GM12872 (cell line): Measurements from ENCODE around the gene MKRN2OS.

Source experiments
- TF ChIP-seq, protein P1 (sequence below): IDR thresholded peaks from 3 replicates; pipeline ENCODE4 v1.5.1; 2011; ENCODE audit warnings: low read depth, mild to moderate bottlenecking, low read length, moderate library complexity; ENCODE audit not compliant: insufficient read depth

MKRN2OS gene

DNA sequence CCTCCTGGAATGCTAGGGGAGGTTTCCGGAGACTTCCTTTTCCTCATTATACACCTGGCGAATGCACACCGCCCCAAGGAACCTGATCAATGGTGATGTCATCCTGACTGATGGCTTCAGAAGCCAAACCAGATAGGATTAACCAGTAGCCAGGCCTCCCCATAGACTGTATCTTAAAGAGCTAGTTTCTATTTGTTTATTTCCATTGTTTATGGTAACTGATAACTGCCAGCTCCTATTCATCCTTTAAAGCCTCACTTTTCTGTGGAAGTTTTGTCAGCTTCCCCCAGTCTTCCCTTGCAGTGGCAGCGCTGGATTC, at the start of gene MKRN2OS:
Gene MKRN2OS, minus strand, starts transcription at position 27 of the 319 bp plus-strand sequence. CDS start 35 bp downstream, outside the sequence.
- TF ChIP-seq, protein P1, sequence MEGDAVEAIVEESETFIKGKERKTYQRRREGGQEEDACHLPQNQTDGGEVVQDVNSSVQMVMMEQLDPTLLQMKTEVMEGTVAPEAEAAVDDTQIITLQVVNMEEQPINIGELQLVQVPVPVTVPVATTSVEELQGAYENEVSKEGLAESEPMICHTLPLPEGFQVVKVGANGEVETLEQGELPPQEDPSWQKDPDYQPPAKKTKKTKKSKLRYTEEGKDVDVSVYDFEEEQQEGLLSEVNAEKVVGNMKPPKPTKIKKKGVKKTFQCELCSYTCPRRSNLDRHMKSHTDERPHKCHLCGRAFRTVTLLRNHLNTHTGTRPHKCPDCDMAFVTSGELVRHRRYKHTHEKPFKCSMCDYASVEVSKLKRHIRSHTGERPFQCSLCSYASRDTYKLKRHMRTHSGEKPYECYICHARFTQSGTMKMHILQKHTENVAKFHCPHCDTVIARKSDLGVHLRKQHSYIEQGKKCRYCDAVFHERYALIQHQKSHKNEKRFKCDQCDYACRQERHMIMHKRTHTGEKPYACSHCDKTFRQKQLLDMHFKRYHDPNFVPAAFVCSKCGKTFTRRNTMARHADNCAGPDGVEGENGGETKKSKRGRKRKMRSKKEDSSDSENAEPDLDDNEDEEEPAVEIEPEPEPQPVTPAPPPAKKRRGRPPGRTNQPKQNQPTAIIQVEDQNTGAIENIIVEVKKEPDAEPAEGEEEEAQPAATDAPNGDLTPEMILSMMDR = no peak

GRCh38 chr3:12593473-12593872, 48.2 kb upstream of the MKRN2OS start:
- TF ChIP-seq, protein P1 = no peak

DNA sequence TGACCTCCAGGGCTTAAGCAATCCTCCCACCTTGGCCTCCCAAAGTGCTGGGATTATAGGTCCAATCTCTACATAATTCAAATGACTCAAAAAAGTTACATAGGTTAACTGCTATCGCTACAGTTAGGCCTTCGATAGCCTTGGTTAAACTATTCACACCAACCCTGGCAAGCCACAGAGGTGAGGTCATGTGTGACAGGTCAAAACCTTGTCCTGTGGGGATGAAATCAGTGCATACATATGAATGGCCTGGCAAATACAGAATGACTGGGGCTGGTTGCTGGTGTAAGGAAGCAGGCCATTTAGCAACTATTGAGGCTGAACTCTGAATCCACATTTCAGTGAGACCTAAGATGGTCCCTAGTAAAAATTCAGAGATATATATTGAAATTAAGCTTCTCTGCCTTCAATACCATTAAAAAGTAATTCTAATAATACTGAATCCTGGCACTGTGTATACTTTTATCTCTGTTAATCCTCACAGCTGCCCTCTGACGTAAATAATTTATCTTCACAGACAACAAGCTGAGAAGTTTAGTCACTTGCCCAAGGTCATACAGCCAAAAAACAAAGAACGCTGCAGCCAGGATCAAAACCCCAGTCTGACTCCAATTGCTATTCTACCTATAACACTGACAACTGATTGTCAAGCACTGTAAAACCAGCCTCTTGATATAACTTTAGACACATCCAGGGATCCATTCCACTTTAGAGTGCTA, 46.9 kb upstream of the MKRN2OS start:
- TF ChIP-seq, protein P1 = no peak

- TF ChIP-seq, protein P1 = no peak
Measured at GRCh38 chr3:12591456-12591855, 46.2 kb upstream of the MKRN2OS start.

DNA sequence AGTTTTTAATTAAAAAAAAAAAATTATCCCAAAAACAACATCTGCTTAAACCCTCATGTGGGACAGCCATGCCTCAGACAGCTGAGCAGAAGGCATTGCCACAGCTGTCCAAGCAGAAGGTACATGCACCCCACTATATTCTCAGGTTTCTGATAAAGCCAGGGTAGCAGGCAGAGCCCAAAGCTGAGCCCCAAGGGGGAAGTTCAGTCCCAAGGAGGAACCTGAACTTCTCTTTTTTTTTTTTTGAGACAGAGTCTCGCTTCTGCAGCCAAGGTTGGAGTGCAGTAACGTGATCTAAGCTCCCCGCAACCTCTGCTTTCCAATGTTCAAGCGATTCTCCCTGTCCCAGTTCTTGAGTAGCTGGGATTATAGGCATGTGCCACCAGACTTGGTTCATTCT, 44.8 kb upstream of the MKRN2OS start:
- TF ChIP-seq, protein P1 = no peak

DNA sequence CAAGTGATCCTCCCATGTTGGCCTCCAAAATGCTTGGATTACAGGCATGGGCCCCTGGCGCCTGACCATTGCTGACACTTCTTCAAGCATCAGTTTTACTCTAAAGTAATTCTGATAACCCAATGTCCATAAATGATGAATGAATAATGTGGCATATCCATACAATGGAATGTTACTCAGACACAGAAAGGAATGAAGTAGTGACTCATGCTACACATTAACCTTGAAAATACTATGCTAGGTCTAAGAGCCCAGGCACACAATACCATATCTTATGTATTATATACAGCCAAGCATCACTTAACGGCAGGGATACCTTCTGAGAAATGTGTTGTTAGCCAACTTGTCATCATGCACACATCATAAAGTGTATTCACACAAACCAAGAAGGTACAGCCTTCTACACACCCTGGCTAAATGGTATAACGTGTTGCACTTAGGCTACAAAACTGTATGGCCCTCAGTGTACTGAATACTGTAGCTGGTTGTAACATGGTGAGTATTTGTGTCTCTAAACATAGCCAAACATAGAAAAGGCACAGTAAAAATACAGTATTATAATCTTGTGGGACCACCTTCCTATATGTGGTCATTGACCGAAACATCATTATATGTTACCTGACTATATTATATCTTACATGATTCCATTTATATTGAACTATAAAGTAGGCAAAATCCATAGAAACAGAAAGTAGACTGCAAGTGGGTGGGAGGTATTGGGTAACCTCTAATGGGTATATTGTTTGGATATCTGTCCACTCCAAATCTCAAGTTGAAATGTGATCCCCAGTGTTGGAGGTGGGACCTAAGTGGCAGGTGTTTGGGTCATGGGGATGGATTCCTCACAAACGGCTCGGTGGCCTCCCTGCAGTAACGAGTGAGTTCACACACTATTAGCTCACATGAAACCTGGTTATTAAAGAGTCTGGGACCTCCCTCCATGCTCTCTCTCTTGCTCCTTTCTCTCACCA, 43.0 kb upstream of the MKRN2OS start:
- TF ChIP-seq, protein P1 = no peak

GRCh38 chr3:12586403-12586802, 41.1 kb upstream of the MKRN2OS start:
- TF ChIP-seq, protein P1 = no peak
